ENCODE measurements around the gene C1QL1.

DNA sequence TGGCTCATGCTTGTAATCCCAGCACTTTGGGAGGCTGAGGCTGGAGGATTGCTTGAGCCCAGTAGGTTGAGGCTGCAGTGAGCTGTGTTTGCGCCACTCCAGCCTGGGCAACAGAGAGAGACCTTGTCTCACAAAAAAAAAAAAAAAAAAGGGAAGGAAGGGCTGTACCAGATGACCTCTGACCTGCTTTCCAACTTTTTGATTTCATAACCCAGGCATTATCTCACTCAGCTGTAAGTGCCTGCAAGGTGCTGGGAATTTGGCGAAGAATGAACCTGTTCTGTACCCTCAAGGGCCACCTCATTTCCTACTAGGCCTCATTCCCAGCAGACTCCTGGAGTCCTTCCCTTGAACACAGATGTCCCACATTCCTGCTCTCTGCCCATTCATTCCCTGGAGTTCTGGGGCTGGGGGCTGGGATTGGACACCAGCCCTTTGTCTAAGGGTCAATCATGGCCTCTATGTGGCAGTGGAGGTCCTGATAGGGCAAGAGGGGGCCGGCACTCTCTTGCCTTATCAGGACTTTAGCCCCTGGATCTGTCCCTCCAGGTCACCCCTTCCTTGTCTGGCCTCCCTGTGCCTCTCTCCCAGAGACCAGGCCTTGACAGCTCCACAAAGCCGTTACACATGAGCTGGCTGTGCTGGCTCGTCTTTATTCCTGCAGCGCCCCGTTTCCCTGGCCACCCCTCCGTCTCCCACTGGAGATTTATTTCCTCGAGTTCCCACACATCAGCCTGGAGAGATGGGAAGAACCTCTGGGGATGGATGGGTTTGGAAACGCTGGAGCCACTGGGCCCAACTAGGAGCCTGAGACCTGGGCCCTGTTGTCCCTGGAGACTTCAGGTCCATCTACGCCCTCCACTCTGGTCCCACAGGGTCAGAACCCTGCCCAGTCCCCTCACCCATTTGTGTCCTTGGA is 52.0 kb downstream of the C1QL1 start:
- TF ChIP-seq YY1 (IDR thresholded peaks at IDR 0.05; ENCODE audit: insufficient read depth, insufficient read length) = no peak
- TF ChIP-seq ZNF274 (IDR thresholded peaks at IDR 0.05; ENCODE audit: low read depth, low read length) = no peak
- no peak for TF ChIP-seq SUZ12 (IDR thresholded peaks at IDR 0.05; ENCODE audit: extremely low read depth, insufficient read depth, insufficient read length)
